NCI-H446 treated with DMSO at 0.1 percent for 48 hours (cell line): ENCODE measurements around the gene MCOLN2.
"Not testable (repeated sequence)": the region's sequence is repeated elsewhere in the genome, so short reads cannot be mapped to it uniquely, and the experiment has no call there.

Experiments
- DNase-seq: peaks from one replicate; lab custom pipeline; 2025; lab: John Stamatoyannopoulos, UW

Gene MCOLN2

DNA sequence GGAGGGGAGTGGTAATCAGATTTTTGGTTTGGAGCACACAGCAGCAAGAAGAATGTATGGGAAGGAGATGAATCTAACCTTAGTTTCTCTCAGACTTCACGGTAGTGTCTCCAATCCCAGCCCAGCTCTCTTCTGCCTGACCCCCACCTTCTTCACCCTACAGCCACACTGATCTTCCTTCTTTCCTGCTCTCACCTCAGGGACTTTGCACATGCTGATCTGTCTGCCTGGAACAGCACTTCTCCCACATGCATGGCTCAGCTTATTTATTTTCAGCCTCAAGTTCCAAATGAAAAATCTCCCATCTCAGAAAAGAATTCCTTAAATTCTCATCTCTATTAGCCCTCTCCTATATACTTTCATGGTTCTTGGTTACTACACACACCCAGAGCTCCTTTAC lies 55.1 kb downstream of the MCOLN2 start:
- no peak for DNase-seq

DNA sequence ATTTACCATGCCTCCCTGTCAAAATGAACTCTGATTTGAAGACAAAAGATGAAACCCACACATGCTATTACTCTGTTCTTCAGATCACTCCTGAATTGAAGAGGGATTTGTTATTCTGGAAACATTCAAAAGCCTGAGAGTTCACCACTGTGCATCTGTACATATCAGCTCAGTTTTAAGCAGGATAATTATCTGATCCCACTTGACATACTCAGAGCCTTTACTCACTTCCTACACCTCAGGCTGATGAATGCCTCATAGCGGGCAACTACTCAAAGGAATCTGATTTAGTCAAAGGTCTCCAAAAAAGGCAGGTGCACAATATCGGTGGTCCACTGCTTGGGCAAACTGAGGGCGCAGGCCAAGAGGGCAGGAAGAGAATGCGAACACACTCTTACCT lies 56.4 kb downstream of the MCOLN2 start:
- DNase-seq, result no peak

DNA sequence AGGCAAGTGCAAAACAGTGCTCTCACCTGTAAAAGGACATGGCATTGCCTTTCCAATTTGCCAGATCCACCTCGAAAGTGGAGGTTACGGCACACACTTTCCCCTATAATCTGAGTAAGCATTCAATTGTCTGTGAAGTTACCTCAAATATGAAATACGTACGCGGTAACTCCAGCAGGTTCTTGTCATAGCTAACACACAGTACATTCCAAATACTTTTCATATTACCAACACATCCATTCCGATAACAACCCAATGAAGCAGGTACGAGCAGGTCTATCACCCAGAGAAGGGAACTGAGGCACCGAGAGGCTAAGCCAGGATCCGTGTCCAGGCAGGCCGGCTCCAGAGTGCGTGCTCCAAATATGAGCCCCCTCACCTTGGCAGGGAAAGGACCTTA lies 57.2 kb downstream of the MCOLN2 start:
- DNase-seq, result no peak

DNA sequence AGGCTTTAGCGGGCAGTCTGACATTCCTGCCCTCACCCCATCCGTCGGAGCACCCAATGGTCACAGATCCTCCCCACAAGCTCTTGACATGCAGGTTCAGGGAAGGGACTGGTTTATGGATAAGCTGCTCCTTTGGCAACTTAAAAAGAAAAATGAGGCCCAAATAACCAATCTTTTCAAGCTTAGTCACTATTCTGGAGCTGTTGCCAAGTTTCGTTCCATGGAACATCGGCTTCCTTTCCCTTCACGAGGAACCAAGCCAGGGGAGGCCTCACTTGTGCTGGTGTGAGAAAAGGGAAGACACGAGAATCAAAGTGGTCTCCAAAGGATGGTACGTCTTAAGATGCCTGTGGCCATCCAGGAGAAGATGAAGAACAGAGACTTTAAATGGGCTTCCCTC lies 57.8 kb downstream of the MCOLN2 start:
- DNase-seq, result no peak

DNA sequence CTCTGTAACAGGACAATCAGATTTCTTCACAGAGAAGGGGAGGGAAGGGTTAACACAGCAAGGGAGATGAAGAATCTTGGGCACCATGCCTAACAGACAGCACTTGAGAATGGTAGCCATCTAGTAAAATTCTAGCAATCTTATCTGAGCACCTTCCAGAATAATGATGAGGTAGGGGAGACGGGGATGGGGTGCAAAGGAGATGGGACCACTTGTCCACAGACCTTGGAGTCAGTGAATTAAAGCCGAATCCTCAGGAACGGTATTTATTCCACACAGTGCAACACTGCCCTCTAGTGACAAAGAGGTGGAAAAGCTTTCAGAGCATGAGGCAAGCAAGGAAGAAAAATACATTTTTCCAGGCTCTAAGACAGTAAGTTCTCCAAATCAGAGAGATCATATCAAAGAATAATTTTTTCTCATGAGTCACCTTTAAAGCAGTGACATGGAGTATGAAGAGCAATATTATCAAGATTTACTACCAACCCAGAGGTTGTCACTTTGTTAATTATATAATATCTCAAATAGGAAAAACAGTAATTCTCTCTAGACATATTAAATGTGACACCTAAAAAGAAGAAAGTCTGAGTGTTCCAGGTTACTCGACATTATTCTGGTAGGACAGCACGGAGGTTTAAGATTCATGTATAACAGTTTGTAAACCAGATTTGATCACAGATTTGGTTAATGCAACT lies 60.6 kb downstream of the MCOLN2 start:
- peak; percentile 46 for DNase-seq

DNA sequence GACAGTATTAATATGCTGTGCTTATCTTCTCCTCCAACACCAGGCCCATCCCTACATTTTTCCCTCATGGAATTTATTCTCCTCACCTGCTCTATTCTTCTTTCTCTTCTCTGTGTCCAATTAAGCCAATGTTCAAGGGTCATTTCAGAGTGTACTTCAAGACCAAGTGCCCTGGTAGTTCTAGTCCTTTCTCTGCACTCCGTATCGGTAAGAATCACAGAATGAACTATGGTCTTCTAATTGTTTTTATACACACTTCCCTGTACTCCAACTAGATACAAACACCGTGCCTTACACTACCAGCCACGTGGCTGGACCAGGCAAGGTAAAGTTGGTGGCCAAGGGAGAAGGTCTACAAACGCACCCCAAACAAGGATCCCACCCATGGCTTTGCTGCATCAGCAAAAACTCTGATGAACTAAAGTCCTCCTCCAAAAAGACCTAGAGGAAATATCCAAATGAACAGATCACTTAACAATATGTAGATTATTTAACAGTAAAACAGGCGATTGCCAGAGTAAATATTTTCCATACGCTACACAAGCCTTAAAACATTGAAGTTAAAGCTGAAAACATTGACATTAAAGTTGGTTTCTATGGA lies 63.8 kb downstream of the MCOLN2 start:
- DNase-seq, result no peak

DNA sequence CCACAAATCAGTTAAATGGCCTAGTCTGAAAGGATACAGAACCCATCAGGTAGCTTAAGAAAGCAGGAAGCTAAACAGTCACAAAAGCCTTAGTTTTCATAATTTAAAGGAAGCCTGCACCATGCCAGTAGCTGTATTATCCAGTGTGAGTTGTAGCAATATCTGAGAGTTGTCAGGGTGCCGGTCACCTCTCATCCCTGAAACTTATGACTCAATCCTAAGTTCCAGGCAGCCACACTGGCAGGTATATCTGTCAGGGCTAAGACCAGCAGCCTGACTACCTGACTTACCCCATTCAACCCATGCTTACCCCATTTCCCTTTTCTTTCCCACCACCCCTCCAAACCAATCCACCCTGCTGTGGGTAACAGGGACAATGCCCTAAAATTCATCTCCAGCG lies 66.1 kb downstream of the MCOLN2 start:
- no peak for DNase-seq

DNA sequence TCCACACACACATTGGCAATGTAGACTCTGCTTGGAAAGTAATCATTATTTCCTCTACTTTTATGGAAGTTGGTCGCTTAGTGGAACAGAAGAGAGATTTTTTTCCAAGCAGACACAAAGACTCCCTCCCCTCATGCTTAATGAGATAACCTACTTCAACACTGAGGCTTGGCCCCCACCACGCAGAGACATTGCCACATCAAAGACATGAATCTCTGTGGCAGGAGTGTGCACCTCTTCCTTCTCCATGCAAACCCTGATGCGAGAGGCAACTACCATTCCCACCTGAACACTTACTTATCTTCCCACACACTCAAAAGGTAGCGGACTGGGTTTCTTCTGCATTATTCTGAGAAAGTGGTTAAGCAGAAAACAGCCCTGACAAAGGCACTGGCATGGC lies 66.6 kb downstream of the MCOLN2 start:
- no peak for DNase-seq

DNA sequence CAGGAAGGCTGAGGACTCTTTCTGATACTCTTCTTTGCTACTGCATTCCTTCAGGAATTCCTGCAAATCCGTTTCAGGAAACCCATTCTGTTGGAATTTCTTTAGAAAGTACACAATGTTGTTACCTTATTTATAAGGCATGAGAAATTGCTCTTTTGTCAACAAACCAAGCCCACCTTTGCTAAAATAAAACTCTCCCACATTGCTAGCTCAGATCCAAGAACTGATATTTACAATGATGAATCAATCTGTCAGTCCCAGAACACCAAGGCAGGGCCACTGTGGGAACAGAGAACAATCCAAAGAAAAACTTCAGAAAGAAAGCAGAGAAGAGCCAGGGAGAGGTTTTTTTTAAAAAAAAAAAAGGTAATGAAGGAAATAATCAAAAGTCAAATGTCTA lies 67.3 kb downstream of the MCOLN2 start:
- no peak for DNase-seq

DNA sequence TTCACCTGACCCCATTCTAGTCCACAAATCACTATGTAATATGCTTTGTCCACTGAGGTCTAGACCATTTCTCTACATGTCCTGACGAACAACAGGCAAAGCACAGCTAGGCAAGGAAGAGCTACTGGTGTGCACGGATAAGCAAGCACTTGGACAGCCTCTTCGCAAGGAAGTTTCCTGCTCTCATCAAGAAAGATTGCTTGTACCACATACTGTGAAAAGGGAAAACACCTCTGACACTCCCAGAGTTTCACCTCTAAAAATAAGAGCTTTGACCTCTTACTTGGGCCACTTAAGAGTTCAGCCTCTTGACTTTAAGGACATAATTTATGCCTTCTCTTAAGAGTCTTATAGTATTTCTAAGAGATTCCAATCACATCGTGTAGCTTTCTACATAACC lies 67.9 kb downstream of the MCOLN2 start:
- no peak for DNase-seq

DNA sequence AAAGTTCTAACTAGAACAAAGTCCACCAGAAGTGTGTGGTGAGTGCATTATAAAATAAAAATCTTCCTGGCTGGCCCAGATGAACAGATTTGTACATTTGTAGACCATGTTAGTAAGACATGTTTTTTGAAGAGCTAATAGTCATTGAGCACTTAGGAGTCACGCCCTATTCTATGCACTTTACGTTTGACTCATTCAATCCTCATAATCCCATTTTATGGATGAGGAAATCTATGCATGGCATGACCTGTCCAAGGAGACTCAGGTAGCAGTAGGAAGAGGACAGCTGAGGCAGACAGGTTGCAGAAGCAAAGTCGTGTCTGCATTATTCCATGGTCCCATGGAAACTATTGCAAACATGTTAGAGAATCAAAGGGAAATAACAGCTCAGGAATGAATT lies 73.6 kb downstream of the MCOLN2 start:
- DNase-seq, result no peak

DNA sequence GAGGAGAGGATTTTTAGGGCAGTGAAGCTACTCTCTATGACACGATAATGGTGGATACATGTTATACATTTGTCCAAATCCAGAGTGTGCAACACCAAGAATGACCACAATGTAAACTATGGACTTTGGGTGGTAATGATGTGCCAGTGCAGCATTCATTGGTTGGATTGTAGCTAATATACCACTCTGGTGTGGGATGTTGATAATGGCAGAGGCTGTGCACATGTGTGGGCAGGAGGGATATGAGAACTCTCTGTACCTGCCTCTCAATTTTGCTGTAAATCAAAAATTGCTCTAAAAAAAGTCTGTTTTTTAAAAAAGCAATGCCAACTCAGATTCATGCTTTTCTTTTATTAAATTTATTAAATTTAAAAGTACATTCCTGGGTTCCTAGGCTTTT lies 76.8 kb downstream of the MCOLN2 start:
- no peak for DNase-seq

DNA sequence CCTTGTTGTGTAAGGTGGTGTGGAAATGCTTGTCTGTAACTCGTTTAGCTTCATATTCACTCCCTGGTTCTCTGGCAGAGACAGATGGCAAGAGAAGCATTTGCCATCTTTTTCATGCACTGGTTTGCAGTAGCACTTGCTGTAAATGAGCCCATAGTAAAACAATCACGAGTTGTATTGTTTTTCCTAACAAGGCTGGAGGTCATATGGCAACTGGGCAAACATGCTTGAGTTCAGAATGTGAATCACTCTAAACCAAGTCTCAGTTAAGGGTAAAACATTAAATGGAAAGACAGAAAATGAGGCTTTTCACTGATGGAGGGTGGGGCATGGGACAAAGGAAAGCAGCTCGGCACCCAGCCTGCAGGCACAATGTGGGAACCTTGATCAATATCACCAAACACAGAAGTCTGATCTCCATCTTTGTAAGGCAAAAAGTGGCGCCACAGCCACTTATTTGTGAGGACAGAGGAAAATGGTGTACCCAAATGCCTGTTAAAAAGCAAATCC lies 77.4 kb downstream of the MCOLN2 start:
- no peak for DNase-seq

DNA sequence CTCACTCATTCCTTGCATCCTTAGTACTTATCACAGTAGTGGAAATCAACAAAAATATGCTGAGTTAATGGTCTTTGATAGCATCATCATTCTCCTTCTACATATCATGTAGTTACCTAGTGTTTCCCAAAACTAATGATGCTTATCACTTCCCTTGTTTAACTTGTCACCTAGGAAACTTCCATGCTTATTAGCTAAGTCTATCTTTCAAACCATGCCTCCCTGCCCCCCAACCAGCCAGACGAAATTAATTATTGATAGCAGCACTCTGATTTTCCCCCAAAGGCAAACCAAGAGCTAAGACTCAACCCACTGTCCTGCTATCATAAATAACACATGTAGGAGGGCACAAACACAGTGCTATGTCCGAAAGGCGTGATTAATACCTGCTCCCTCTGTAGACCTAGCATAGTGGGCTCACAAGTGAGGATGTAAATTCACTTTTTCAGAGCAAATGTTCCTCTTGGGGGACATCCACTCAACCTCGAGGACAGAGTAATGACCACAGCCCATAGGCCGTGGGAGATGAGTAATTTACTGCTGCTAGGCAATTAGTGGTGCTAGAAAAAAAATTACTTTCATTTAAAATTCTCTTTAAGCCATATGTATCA lies 78.1 kb downstream of the MCOLN2 start:
- DNase-seq, result no peak

DNA sequence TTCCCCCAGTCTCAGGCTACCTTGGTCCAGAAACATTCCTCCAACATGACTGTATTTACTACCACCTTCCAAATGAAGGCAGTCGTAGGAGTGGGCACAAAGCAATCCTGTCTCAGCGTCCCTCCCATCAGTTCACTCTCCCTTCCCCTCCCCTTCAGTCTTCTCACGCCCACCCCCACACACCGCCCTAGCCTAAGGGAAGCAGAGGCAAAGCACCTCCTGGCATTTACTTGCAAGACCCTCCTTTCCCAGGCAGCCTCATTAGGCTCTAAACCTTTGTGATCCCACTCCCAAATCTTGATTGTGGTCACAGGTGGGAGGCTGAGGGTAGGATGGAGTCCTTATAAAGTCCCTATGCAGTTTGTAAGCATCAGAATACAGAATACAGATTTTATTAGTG lies 80.0 kb downstream of the MCOLN2 start:
- DNase-seq, result no peak

DNA sequence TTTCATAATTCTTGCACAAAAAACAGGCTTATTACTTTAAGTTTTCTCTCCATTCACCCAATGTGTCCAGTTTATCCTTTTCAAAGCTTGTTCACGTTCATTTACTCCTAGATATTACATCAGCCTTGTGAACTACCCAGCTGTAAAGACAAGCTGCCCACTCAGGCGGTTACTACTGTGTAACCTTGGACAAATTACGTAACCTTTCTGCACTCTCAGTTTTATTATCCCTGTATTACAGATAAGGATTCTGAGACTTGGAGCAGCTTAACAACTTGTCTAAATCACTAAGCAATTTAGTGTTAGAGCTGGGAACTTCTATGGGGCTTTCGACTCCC lies 83.4 kb downstream of the MCOLN2 start:
- DNase-seq, result no peak

DNA sequence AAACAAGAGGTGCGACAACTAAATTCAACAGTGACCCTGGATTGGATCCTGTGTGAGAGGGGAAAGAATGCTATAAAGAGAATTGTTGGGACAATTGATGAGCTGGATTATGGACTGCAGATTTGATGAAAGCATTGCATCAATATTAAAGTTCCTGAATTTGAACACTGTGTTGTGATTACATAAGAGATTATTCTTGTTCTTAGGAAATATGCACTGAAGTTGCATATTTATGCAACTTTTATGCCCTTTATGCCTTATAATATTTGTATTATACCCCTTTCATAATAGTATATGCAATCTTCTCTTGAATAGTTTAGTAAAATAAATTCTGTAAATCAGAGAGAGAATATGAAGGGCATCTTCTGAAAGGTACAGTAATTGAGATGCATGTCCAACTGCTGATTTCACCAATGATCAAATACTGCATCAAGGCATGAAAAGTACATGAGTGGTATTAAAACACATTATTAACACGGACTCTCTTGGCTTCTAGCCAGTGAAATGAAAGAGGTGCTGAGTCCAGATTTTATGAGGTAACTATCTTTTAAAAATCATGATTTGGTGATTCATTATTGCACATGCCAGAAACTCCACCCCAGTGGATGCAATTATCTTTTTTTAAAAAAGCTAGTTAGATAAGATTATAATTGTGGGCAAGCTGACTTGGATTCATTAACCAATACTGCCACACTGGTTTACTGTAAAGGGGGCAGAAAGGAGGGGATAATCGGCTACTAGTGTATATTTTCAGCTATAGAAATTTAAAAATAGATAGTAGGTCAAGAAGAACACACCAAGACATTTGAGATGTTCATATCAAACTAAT lies 84.0 kb downstream of the MCOLN2 start:
- no peak for DNase-seq

DNA sequence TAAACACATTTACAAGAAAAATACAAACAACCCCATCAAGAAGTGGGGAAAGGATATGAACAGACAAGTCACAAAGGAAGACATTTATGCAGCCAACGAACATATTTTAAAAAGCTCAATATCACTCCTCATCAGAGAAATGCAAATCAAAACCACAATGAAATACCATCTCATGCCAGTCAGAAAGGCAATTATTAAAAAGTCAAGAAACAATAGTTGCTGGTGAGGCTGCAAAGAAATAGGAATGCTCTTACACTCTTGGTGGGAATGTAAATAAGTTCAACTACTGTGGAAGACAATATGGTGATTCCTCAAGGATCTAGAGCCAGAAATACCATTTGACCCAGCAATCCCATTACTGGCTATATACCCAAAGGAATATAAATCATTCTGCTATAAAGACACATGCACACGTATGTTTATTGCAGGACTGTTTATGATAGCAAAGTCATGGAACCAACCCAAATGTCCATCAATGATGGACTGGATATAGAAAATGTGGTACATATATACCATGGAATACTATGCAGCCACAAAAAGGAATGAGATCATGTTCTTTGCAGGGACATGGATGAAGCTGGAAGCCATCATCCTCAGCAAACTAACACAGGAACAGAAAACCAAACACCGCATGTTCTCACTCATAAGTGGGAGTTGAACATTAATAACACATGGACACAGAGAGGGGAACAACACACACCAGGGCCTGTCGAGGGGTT lies 88.0 kb downstream of the MCOLN2 start:
- not testable (repeated sequence) for DNase-seq

DNA sequence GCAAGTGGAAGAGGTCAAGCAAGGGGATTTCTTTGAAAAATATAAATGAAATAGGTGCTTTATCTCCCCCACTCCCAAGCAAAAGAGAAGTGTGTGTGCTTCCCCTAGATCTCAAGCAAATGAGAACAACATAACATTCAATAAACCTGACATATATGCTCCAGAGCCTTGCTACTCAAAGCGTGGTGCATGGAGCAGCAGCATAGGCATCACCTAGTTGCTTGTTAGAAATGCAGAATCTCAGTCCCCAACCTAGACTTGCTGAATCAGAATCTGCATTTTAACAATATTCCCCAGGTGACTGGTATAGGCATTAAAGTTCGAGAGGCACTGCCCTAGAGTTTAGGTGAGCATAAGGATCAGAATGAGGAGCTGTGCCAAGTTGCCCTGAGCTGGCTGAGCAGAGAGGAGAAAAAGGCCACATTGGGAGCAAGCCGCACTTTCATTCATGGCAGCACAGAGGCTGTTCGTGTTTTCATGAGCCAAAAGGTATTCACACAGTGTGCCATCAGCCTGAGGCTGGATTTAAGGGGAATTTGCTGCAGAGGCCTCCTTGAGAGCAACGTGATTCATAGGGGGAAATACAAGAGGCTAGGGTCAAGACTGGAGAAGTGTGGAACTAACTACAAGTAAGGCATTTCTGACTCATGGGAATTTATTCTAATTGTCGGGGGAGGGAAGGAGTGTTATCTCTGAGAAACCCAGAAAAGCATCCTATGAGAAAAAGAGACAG lies 89.7 kb downstream of the MCOLN2 start:
- DNase-seq, result no peak

DNA sequence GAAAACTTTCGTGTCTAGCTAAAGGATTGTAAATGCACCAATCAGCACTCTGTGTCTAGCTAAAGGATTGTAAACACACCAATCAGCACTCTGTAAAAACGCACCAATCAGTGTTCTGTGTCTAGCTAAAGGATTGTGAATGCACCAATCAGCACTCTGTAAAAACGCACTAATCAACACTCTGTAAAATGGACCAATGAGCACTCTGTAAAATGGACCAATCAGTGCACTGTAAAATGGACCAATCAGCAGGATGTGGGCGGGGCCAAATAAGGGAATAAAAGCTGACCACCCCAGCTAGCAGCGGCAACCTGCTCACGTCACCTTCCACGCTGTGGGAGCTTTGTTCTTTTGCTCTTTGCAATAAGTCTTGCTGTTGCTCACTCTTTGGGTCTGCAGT lies 94.2 kb downstream of the MCOLN2 start:
- not testable (repeated sequence) for DNase-seq

DNA sequence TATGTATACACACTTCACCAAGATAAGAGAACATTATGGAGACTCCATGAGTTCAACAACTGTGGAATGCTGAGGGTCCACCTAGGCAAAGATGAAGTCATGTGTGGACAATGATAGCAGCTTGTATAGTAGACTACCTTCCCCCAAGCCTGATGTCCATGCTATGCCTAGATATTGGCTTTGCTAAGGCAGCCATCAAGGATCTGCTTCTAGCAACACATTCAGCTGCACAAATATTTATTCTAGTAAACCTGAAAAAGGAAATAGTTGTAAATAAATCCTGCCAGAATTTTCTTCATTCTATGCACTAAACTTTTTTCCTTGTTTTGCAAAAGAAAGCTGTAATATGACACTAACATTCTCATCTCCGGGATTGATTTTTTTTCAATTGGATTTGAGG lies 96.9 kb downstream of the MCOLN2 start:
- DNase-seq, result no peak
